IPS-20b (cell line): ENCODE data around the gene CASQ1.

Source experiments
- H3K27ac ChIP-seq: one replicate; pipeline ENCODE4 v1.5.1; 2013; ENCODE audit warnings: low read length
- H3K27me3 ChIP-seq: 2 replicates; pipeline ENCODE4 v1.6.1; 2013; ENCODE audit warnings: mild to moderate bottlenecking, low read length, inconsistent platforms; ENCODE audit not compliant: insufficient read depth
- H3K36me3 ChIP-seq: 2 replicates; pipeline ENCODE4 v1.6.1; 2013; ENCODE audit warnings: low read depth, mild to moderate bottlenecking, inconsistent platforms, low read length, moderate library complexity; ENCODE audit not compliant: insufficient read depth
- H3K4me1 ChIP-seq: 2 replicates; pipeline ENCODE4 v1.6.1; 2013; ENCODE audit warnings: mild to moderate bottlenecking, control low read depth, inconsistent platforms, low read length, moderate library complexity; ENCODE audit not compliant: insufficient read depth
- H3K4me3 ChIP-seq: 2 replicates; pipeline ENCODE4 v1.5.1; 2013; ENCODE audit warnings: mild to moderate bottlenecking, low read length, inconsistent platforms
- H3K9ac ChIP-seq: 2 replicates; pipeline ENCODE4 v1.6.1; 2013; ENCODE audit warnings: low read depth, mild to moderate bottlenecking, inconsistent platforms, low read length, moderate library complexity
- H3K9me3 ChIP-seq: 2 replicates; pipeline ENCODE4 v1.6.1; 2013; ENCODE audit warnings: mild to moderate bottlenecking, low read depth, low read length, inconsistent platforms; ENCODE audit not compliant: insufficient read depth

The CASQ1 gene

GRCh38 chr1:160219062-160219929 lies 28.9 kb downstream of the CASQ1 start:
- Histone ChIP-seq H3K9ac (no peak overlapping the region), H3K4me1 (peaks cover 7% of the 10 kb centered on the region; the same call in 1 of the 2 replicates), H3K9me3 (no peaks in the 10 kb centered on the region), H3K36me3 (peaks cover 100% of the 10 kb centered on the region), H3K27me3 (no peaks in the 10 kb centered on the region), H3K27ac (no peak overlapping the region), H3K4me3 (no peak overlapping the region)

- H3K9ac ChIP-seq, result no peak overlapping the region
These were observed 29.9 kb downstream of the CASQ1 start for GRCh38 chr1:160220301-160220700.

GRCh38 chr1:160221089-160221488 lies 30.7 kb downstream of the CASQ1 start:
- peaks cover 100% of the 10 kb centered on the region for H3K36me3 ChIP-seq
- H3K4me1 ChIP-seq, result peaks cover 7% of the 10 kb centered on the region; the same call in 1 of the 2 replicates
- no peak overlapping the region for H3K27ac ChIP-seq
- no peak overlapping the region for H3K4me3 ChIP-seq
- H3K9ac ChIP-seq, result no peak overlapping the region
- H3K27me3 ChIP-seq, result no peaks in the 10 kb centered on the region
- H3K9me3 ChIP-seq, result no peaks in the 10 kb centered on the region

More at GRCh38 chr1:160220301-160220700, 29.9 kb downstream of the CASQ1 start:
- Histone ChIP-seq H3K4me1 (peaks cover 7% of the 10 kb centered on the region; the same call in 1 of the 2 replicates), H3K36me3 (peaks cover 100% of the 10 kb centered on the region), H3K27me3 (no peaks in the 10 kb centered on the region), H3K27ac (no peak overlapping the region), H3K9me3 (no peaks in the 10 kb centered on the region), H3K4me3 (no peak overlapping the region)

GRCh38 chr1:160222546-160222945 lies 32.2 kb downstream of the CASQ1 start:
- peaks cover 7% of the 10 kb centered on the region; the same call in 1 of the 2 replicates for H3K4me1 ChIP-seq
- no peak overlapping the region for H3K27ac ChIP-seq
- no peak overlapping the region for H3K9ac ChIP-seq
- peaks cover 100% of the 10 kb centered on the region for H3K36me3 ChIP-seq
- no peak overlapping the region for H3K4me3 ChIP-seq
- H3K9me3 ChIP-seq, result no peaks in the 10 kb centered on the region
- H3K27me3 ChIP-seq, result no peaks in the 10 kb centered on the region

DNA sequence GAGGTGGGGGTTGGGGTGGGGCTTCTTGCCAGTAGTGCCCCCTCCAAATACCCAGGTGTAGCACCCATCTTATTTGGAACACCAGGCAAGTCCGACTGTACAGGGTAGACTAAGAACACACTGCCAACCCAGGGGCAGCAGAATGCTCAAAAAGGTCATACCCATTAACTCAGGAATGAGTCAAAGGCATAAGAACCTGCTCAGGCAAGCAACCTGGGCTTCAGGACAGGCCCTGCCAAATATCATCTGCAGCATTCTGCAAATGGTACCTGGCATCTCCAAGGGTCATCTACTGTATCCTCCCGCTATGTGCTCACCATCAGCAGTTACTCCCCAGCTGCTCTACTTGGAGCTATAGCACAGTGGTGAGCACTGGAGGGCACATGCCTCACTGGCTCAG lies 34.2 kb downstream of the CASQ1 start:
- Histone ChIP-seq H3K4me1 (peaks cover 7% of the 10 kb centered on the region; the same call in 1 of the 2 replicates), H3K9me3 (no peaks in the 10 kb centered on the region), H3K36me3 (peaks cover 99% of the 10 kb centered on the region), H3K27me3 (no peaks in the 10 kb centered on the region), H3K4me3 (no peak overlapping the region), H3K27ac (no peak overlapping the region), H3K9ac (no peak overlapping the region)

DNA sequence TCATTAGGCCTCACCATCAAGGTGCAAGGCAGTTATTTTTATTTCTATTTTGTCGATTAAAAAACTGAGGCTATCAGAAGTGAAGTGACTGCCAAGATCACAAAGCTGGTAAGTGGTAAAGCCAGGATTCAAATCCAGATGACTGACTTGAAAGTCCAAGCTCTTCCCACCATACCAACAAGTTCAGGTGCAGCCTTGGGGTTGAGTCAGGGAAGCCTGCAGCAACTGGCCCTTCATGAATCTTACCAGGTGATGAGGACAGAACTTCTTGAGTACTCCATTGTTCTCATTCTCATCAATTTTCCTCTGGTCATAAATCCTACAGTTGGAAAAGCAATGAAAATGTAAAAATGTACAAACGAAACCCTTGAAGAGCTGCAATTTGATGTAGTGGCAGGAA lies 35.0 kb downstream of the CASQ1 start:
- no peak overlapping the region for H3K27ac ChIP-seq
- no peak overlapping the region for H3K4me3 ChIP-seq
- H3K36me3 ChIP-seq, result peaks cover 99% of the 10 kb centered on the region
- 0 out of 2 replicates have a peak, but pooled peaks cover under 1% of the 10 kb centered on the region for H3K4me1 ChIP-seq
- no peak overlapping the region for H3K9ac ChIP-seq
- H3K9me3 ChIP-seq, result no peaks in the 10 kb centered on the region
- no peaks in the 10 kb centered on the region for H3K27me3 ChIP-seq

- H3K9ac ChIP-seq, result no peak overlapping the region
- no peaks in the 10 kb centered on the region for H3K27me3 ChIP-seq
- no peaks in the 10 kb centered on the region for H3K4me1 ChIP-seq
- no peaks in the 10 kb centered on the region for H3K9me3 ChIP-seq
- H3K27ac ChIP-seq, result no peak overlapping the region
- peaks cover 99% of the 10 kb centered on the region for H3K36me3 ChIP-seq
- no peak overlapping the region for H3K4me3 ChIP-seq
These were observed 36.2 kb downstream of the CASQ1 start for GRCh38 chr1:160226623-160227022.

DNA sequence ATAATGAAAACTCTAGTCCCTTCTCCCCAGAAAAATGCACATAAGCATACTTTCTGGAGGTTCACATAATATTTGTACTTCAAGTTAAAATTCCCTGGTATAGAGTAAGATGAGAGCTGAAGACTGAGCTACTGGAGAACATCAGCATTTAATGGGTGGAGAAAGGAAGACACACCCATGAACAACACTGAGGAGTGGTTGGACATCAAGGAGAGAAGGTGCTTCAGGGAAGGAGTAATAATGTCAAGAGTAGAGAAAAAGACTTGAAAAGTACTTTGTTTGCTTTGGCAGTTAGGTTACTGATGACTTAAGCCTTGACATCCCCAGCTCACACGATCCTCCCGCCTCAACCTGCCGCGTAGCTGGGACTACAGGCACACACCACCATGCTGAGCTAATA lies 36.7 kb downstream of the CASQ1 start:
- Histone ChIP-seq H3K27ac (no peak overlapping the region), H3K4me3 (no peak overlapping the region), H3K27me3 (no peaks in the 10 kb centered on the region), H3K9me3 (no peaks in the 10 kb centered on the region), H3K36me3 (peaks cover 99% of the 10 kb centered on the region), H3K4me1 (no peaks in the 10 kb centered on the region), H3K9ac (no peak overlapping the region)

GRCh38 chr1:160227561-160227960 lies 37.2 kb downstream of the CASQ1 start:
- Histone ChIP-seq H3K4me3 (no peak overlapping the region), H3K27me3 (no peaks in the 10 kb centered on the region), H3K9ac (no peak overlapping the region), H3K36me3 (peaks cover 97% of the 10 kb centered on the region), H3K9me3 (no peaks in the 10 kb centered on the region), H3K4me1 (no peaks in the 10 kb centered on the region), H3K27ac (no peak overlapping the region)

DNA sequence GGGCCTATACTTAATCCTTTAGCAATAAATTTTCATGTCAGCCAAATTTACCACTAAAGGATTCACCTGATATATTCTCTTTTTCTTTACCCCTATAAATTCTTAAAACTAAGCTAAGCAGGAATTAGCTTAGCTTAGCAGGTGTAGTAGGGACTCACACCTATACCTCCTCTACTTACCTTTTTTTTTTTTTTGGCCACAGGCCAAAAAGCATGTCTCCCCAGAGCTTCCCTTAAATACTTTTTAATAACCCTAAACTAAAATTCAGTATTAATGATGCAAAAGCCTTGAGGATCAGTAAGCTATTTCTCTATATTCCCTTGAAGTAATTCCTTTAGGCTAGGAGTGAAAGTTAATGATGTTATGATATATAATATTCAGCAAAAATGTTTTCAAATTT lies 38.1 kb downstream of the CASQ1 start:
- Histone ChIP-seq H3K27me3 (no peaks in the 10 kb centered on the region), H3K27ac (no peak overlapping the region), H3K4me1 (no peaks in the 10 kb centered on the region), H3K9ac (no peak overlapping the region), H3K9me3 (no peaks in the 10 kb centered on the region), H3K4me3 (no peak overlapping the region), H3K36me3 (peaks cover 94% of the 10 kb centered on the region)

- Histone ChIP-seq H3K9ac (no peak overlapping the region), H3K36me3 (peaks cover 95% of the 10 kb centered on the region), H3K9me3 (no peaks in the 10 kb centered on the region), H3K4me1 (no peaks in the 10 kb centered on the region), H3K27me3 (no peaks in the 10 kb centered on the region), H3K27ac (no peak overlapping the region), H3K4me3 (no peak overlapping the region)
These were observed 42.5 kb downstream of the CASQ1 start for GRCh38 chr1:160232911-160233310.

DNA sequence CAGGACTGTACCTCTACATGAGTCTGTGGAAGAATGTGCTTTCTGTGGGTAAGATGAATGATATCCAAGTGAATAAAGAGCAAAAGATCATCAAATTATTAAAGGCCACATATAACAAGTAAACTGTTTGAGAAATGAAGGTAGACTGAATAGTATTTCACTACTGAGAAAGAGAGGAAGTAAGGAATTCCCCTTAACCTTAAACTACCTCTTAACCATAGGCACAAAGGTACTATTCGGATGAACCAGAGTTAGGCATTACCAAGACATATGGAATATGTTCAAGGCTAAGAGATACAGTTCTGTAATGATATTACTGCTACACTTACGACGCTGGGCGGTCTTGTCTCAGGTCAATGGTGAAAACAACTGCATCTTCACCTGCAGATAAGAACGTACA lies 46.4 kb downstream of the CASQ1 start:
- Histone ChIP-seq H3K4me1 (no peaks in the 10 kb centered on the region), H3K27ac (no peak overlapping the region), H3K36me3 (peaks cover 94% of the 10 kb centered on the region), H3K9me3 (no peaks in the 10 kb centered on the region), H3K9ac (no peak overlapping the region), H3K27me3 (no peaks in the 10 kb centered on the region), H3K4me3 (no peak overlapping the region)
